ENCODE results near the gene PTPRJ.

Gene PTPRJ

DNA sequence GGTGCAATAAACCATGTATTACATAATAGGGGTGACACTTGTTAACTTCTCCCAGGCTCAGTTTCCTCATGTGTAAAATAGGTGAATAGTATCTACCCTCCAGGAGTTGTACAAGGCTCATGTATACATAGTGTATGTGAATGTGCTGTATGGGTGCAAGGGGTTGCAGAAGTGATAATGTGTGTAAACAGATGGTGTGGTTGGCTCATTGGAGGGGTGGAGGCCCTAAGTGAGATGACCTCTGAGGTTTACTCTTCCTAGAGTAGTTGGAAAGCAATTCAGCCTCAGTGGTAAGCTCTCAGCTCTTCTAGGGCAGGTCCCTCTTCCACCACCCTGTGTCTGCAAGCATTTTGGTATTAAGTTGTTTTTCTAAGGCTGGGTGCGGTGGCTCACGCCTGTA, 102.4 kb downstream of the PTPRJ start:
- DNase-seq (ENCODE audit: low read depth, low spot score) = no peak
- in situ Hi-C loops (cut with HindIII; ENCODE audit: low sequenced_read_pairs) = no loop called here
- no peak overlapping the region for H3K4me3 ChIP-seq (ENCODE audit: low read depth, low read length)
- TF ChIP-seq, protein P1, sequence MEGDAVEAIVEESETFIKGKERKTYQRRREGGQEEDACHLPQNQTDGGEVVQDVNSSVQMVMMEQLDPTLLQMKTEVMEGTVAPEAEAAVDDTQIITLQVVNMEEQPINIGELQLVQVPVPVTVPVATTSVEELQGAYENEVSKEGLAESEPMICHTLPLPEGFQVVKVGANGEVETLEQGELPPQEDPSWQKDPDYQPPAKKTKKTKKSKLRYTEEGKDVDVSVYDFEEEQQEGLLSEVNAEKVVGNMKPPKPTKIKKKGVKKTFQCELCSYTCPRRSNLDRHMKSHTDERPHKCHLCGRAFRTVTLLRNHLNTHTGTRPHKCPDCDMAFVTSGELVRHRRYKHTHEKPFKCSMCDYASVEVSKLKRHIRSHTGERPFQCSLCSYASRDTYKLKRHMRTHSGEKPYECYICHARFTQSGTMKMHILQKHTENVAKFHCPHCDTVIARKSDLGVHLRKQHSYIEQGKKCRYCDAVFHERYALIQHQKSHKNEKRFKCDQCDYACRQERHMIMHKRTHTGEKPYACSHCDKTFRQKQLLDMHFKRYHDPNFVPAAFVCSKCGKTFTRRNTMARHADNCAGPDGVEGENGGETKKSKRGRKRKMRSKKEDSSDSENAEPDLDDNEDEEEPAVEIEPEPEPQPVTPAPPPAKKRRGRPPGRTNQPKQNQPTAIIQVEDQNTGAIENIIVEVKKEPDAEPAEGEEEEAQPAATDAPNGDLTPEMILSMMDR (IDR thresholded peaks at IDR 0.05; ENCODE audit: low read depth, low read length) = no peak

GRCh38 chr11:48083421-48083820, 103.1 kb downstream of the PTPRJ start:
- TF ChIP-seq, protein P1 (IDR thresholded peaks at IDR 0.05; ENCODE audit: low read depth, low read length) = no peak

GRCh38 chr11:48085688-48086087, 105.3 kb downstream of the PTPRJ start:
- in situ Hi-C loops (cut with HindIII; ENCODE audit: low sequenced_read_pairs) = no loop called here
- H3K4me3 ChIP-seq (ENCODE audit: low read depth, low read length) = no peak overlapping the region
- TF ChIP-seq, protein P1 (IDR thresholded peaks at IDR 0.05; ENCODE audit: low read depth, low read length) = no peak
- no peak for DNase-seq (ENCODE audit: low read depth, low spot score)

More at GRCh38 chr11:48083421-48083820, 103.1 kb downstream of the PTPRJ start:
- DNase-seq (ENCODE audit: low read depth, low spot score) = no peak
- in situ Hi-C loops (cut with HindIII; ENCODE audit: low sequenced_read_pairs) = no loop called here
- no peak overlapping the region for H3K4me3 ChIP-seq (ENCODE audit: low read depth, low read length)

DNA sequence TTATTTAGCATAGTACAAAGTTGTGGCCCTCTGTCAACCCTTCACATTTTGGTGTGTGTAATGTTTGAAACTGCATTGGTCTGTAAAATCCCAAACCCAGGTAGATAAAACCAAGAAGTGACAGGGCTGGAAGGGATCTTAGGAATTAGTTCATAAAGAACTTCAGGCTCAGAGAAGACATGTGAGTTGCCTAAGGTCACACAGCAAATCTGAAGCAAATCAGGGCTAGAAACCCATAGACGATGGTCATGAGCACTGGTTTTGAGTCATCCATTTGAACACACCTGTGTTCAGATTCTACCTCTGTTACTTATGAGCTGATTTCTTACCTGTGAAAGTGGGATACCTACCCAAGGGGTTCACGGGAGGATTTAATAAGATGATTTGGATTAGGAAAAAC, 107.1 kb downstream of the PTPRJ start:
- no peak overlapping the region for H3K4me3 ChIP-seq (ENCODE audit: low read depth, low read length)
- DNase-seq (ENCODE audit: low read depth, low spot score) = no peak
- in situ Hi-C loops (cut with HindIII; ENCODE audit: low sequenced_read_pairs) = no loop called here
- TF ChIP-seq, protein P1 (IDR thresholded peaks at IDR 0.05; ENCODE audit: low read depth, low read length) = no peak

DNA sequence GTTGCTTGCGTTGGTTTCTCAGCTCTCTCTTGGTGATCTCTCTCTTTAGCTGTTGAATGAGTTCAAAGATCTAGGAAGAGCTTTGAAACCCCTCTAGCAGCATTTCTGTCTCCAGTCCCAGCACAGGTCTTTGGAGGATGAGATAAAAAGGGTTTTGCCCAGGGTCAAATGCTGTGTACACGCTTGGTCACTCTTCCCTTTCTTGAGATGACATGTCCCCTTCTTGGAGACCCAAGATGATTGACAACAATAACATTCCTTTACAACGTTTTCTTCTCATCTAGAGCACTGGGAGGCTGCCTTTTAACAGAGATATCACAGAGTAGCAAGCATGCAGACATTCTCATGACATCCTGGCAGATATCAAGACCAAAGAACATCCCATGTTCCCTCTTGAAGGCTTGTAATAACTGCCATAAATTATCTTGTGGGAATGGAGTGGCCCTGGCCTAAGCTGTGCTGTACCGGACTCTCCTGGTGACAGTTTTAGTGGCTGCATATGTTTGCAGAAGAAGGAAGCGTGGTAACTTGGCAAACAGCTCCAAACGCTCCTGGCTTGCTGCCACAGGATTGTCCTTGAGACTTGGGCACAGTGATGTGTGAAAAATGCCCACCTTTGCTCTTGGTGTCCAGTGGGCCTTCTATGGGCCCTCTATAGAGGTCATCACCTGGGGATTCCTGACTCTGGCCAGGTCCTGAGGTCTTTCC, 107.8 kb downstream of the PTPRJ start:
- TF ChIP-seq, protein P1 (IDR thresholded peaks at IDR 0.05; ENCODE audit: low read depth, low read length) = no peak
- no peak overlapping the region for H3K4me3 ChIP-seq (ENCODE audit: low read depth, low read length)
- in situ Hi-C loops (cut with HindIII; ENCODE audit: low sequenced_read_pairs) = no loop called here
- no peak for DNase-seq (ENCODE audit: low read depth, low spot score)

DNA sequence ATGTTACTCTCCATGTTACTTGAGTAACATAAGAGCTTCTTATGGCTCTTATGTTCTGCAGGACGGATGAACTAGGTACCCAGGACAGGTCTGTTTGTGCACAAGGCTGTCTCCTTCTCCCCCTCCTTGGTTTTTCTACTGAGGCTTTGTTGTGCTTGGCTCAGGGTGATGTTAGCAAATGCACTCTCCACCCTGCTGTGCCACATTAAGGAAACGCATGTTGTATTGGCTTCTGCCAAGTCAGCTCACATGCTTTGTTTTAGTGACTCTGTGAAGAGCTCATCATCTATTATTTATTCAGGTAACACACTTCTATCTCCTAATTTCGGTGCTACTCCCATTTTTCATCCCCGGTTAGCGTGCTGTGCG, 108.3 kb downstream of the PTPRJ start:
- in situ Hi-C loops (cut with HindIII; ENCODE audit: low sequenced_read_pairs) = no loop called here
- no peak overlapping the region for H3K4me3 ChIP-seq (ENCODE audit: low read depth, low read length)
- TF ChIP-seq, protein P1 (IDR thresholded peaks at IDR 0.05; ENCODE audit: low read depth, low read length) = no peak
- DNase-seq (ENCODE audit: low read depth, low spot score) = peak; percentile 81

All from astrocyte of the spinal cord (primary cell).